Motor neuron (in vitro differentiated cells): Measurements from ENCODE around the gene GPRIN2. TPM values are rescaled to one million over a fixed set of nuclear protein-coding genes. Genes with fewer than 3 reads are reported as not detected.

Source experiments
- ATAC-seq, 8 experiments: fragments of 200-7000 bp; cut with Tn5 transposase; replicated peaks in 6 of 8; 2 replicates each; pipeline ENCODE4 v1.8.0; 2021; ENCODE audit warnings: mild to moderate bottlenecking in 8 of 8, moderate library complexity in 8 of 8
- H3K27ac ChIP-seq, 2 donors: fragments of 250-450 bp; sonication (Bioruptor Pico); 2 replicates each; pipeline ENCODE4 v1.9.0; 2021; ENCODE audit warnings: antibody characterized with exemption in 2 of 2, mild to moderate bottlenecking in 2 of 2, moderate library complexity in 1 of 2
- H3K4me1 ChIP-seq, 2 donors: fragments of 250-450 bp; sonication (Bioruptor Pico); replicated peaks in 1 of 2; 2 replicates each; pipeline ENCODE4 v1.6.1; 2021; ENCODE audit warnings: antibody characterized with exemption in 2 of 2, mild to moderate bottlenecking in 2 of 2, moderate library complexity in 1 of 2
- H3K4me3 ChIP-seq, 5 donors: fragments of 250-450 bp; sonication (Bioruptor Pico); 2 replicates each; pipeline ENCODE4 v1.9.0; 2021; ENCODE audit warnings: antibody characterized with exemption in 5 of 5, mild to moderate bottlenecking in 5 of 5, moderate library complexity in 4 of 5
- WGBS, 10 experiments: fragments of 450-650 bp; shearing (Covaris generic); methylation state at CpG; one replicate each; pipeline ENCODE4 v1.0.0; 2022; 5-methylcytosine and 5-hydroxymethylcytosine counted together
- in situ Hi-C, 9 experiments: fragments of 400-800 bp; cut with MboI; loops; one replicate each; pipeline ENCODE4 v1.15.0; 2021; ENCODE audit warnings: low sequenced_read_pairs in 9 of 9, low pct_unique_long_range_greater_than_20kb in 2 of 9; ENCODE audit not compliant: unreplicated experiment in 9 of 9
- total RNA-seq, 8 experiments: library from RNA; unstranded; fragments of 300-600 nt; gene quantifications; 2 replicates each; pipeline versions ENCODE4 v1.2.3 to v1.2.4, GENCODE V29; 2022

The GPRIN2 gene
- total RNA-seq, 8 experiments from 2014 or later, result 0.36 to 2.2 (median 1.2) TPM; not detected in 1

DNA sequence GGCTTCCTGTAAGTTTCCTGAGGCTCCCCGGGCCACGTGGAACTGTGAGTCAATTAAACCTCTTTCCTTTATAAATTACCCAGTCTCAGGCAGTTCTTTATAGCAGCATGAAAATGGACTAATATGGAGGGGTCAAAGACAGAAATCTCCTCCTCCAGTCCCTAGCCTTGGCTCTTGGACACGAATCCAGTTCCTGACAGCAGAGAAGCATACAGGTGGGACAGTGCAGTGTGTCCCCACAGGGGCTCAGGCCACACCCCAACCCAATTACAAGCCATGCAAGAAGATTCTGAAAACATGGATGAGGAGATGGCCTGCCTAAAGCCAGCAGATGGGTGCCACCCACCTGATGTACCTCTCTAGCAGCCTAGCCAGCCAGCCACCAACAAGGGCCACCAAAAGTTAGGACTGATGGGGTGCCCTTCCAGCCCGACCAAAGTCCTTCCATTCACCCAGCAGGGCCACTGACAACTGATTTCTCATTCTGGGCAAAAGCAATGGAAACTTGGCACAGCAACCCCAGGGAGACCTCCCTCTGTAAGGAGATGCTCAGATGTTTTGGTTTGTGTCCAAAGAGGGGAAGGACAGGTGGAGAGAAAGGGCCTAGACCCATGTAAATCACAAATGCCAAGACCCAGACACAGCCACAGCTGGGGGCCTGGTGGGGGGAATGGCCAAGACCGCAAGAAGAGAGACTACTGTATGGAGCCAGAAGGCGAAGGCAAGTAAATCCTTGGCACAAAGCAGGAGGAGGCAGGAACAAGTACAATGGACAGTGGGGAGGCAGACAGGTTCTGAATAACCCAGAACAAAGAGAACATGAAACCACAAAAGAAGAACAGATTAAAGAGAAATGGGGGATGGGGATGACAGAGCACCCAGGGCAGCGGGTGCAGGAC lies 13.6 kb downstream of the GPRIN2 start:
- in situ Hi-C loops, result no loop called here
- peak in 1 of 8 experiments; percentile 16 for ATAC-seq
- no peak overlapping the region for H3K4me3 ChIP-seq
- H3K27ac ChIP-seq, result no peak overlapping the region
- WGBS, 10 experiments, result 43 to 83% (median 72%) methylated on average over 3 to 7 of the region's 7 CpGs
- no peaks in the 10 kb centered on the region for H3K4me1 ChIP-seq

DNA sequence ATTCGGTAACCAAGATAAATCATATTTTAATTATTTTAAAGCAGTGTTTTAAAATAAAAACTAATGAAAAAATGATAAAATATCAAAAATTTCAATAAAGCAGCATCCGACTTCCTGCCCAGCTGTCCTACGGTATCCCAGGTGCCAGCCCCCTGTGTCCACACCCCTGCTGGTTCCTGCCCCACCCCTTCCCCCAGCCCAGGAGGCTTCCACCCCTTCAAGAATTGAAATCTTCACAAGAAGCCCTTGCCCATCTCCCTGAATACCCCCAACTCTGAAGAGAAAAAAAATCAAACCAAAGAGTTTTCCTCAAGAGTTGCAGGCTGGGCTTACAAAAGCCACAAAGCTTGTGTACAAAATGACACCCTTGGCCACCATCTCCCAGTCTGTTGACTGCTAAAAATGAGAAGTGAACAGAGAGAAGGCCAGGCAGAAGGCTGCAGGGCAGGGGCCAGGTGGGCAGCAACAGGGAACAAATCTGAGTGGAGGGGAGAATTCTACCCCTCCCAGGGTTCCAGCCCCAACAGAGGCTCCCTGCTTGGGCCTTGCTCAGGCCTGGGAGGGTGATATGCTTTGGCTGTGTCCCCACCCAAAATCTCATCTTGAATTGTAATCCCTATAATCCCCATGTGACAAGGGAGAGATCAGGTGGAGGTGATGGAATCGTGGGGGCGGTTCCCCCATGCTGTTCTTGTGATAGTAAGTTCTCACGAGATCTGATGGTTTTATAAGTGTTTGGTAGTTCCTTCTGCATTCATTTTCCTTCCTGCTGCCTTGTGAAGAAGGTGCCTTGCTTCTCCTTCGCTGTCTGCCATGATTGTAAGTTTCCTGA lies 14.5 kb downstream of the GPRIN2 start:
- Histone ChIP-seq H3K4me3 (no peak overlapping the region), H3K27ac (no peak overlapping the region), H3K4me1 (no peaks in the 10 kb centered on the region)
- no peak for ATAC-seq
- in situ Hi-C loops, result no loop called here
- 62 to 97% (median 77%) methylated on average over 4 to 7 of the region's 7 CpGs for WGBS, 10 experiments

DNA sequence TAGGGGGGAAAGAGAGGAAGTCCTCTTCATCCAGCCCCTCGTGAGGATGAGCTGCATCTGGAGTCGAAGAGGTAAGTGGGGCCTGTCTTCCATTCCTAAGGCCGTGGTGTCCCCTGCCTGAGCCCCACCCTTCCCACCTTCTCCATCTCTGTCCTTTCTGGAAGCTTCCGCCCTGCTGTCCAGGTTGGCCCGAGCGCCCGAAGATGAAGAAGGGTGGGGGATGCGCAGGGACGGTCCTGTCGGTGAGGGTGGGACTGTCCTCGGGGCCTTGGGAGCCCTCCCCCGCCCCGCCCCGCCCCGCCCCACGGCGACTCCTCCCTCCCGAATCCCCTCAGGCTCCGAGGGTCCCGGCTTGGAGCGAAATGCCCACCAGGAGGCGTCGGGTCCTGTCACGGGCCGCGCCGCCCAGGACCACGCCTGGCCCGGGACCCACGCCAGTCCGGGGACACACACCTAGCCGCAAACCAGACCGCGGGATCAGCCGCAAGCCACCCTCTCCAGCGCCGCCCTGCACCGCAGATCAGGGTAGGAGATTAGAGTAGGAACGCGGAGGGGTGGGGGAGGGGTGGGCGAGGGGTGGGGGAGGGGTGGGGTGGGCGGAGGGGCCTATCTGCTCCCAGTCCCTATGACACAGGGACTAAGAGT lies 15.3 kb downstream of the GPRIN2 start:
- Histone ChIP-seq H3K4me3 (peak overlapping the region in 4 of 5 donors; percentile 13 to 22 (median 19)), H3K27ac (no peak overlapping the region), H3K4me1 (no peaks in the 10 kb centered on the region)
- in situ Hi-C loops, result no loop called here
- ATAC-seq, result peak in 5 of 8 experiments; percentile 69 to 78 (median 75)
- 0 to 84% (median 32%) methylated on average over 1 to 5 of the region's 42 CpGs; no CpG with 5 or more reads in 2 of the 10 experiments for WGBS, 10 experiments

DNA sequence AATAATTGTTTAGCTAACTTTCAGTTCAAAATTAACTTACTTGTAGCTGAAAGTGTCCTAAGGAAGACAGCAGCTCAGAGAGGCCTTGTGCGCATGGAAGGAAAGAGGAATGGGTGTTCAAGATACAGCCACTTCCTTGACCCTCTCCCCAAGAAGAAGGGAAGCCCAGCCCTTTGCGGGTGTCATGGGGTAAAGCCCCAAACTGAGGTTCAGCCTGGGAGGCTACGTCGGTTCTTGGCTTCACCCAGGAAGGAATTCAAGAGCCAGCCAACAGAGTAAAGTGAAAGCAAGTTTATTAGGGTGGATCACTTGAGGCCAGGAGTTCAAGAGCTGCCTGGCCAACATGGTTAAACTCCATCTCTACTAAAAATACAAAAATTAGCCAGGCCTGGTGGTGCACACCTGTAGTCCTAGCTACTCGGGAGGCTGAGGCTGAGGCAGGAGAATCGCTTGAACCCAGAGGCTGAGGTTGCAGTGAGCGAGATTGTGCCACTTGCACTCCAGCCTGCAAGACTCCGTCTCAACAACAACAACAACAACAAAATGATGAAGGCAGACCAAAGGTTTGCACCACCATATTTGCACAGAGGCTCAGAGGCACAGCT lies 15.9 kb downstream of the GPRIN2 start:
- in situ Hi-C loops, result no loop called here
- WGBS, 10 experiments, result 58 to 99% (median 94%) methylated on average over 4 to 8 of the region's 8 CpGs; no CpG with 5 or more reads in 1 of the 10 experiments
- peak in 1 of 8 experiments; percentile 2 for ATAC-seq
- Histone ChIP-seq H3K4me1 (no peaks in the 10 kb centered on the region), H3K27ac (no peak overlapping the region), H3K4me3 (no peak overlapping the region)

DNA sequence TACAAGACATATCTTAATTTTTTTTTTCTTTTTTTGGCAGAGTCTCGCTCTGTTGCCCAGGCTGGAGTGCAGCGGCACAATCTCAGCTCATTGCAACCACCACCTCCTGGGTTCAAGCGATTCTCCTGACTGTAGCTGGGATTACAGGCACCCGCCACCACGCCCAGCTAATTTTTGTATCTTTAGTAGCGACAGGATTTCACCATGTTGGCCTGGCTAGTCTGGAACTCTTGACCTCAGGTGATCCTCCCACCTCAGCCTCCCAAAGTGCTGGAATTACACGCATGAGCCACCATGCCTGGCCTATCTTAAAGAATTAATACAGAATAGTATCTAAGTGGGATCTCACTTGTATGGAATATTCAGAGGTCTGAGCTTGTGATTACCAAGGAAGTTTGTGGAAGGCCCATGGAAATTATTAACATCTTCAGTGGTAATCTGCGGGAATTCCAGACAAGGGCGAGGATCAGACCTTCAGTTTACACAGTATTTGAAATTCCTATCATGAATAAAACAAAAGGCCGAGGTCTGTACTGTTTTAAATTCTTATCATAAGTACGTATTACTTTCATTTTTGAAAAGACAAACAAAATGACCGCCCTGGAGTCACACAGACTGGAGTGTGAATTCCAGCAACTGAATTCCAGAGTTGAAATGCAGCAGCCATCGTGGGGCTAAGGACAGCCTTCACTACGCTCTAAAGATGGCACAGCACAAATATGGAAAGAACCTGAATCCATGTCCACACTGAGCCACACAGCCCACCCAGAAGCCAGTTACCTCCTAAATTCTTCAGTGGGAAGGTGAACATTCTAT lies 16.7 kb downstream of the GPRIN2 start:
- no peak overlapping the region for H3K4me3 ChIP-seq
- H3K27ac ChIP-seq, result no peak overlapping the region
- in situ Hi-C loops, result no loop called here
- H3K4me1 ChIP-seq, result no peaks in the 10 kb centered on the region
- peak in 3 of 8 experiments; percentile 58 to 83 (median 81) for ATAC-seq
- WGBS, 10 experiments, result 21 to 88% (median 82%) methylated on average over 9 to 14 of the region's 14 CpGs

DNA sequence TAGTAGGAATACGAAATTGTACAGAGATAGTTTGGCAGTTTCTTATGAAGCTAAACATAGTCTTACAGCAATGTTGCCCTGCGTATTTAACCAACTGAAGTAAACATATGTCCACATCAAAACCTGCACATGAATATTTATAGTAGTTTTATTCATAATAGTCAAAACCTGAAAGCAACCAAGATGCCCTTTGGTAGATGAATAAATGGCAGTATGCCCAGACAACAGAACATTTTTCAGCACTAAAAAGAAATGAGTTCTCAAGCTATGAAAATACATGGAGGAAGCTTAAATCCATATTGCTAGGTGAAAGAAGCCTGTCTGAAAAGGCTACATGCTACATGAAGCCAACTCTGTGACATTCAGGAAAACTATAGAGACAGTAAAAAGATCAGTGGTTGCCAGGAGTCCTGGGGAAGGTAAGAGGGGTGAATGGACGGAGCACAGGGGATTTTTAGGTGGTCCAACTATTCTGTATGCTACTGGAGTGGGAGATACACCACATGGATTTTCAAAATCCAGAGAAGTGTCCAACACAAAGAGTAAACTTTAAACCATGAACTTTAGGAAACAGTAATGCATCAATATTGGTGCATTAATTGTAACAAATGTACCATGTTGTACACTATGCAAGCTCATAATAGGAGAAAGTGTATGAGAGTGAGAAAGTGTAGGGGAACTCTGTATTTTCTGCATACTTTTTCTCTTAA lies 17.6 kb downstream of the GPRIN2 start:
- Histone ChIP-seq H3K4me3 (no peak overlapping the region), H3K27ac (no peak overlapping the region), H3K4me1 (no peaks in the 10 kb centered on the region)
- peak in 3 of 8 experiments; percentile 6 to 67 (median 64) for ATAC-seq
- WGBS, 10 experiments, result 18 to 84% (median 73%) methylated on average over 3 of the region's 3 CpGs
- in situ Hi-C loops, result no loop called here

DNA sequence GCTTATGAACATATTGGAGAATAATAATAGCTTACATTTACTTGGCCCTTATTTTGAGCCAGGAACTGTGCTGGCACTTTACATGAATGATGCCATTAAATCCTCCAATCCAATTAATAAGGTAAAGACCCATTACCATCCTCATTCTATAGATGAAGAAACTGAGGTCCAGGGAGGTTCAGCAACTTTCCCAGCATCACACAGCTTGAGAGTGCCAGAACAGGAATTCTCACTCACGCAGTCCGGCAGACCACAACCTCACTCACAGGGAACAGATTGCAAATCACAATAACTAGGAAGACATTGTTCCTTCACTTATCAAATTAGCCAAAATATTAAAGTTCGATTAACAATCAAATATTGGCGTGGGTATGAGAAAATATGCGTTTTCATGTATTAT lies 18.3 kb downstream of the GPRIN2 start:
- no peak for ATAC-seq
- no peak overlapping the region for H3K27ac ChIP-seq
- 65 to 98% (median 83%) methylated on average over 3 to 5 of the region's 5 CpGs for WGBS, 10 experiments
- no peaks in the 10 kb centered on the region for H3K4me1 ChIP-seq
- in situ Hi-C loops, result no loop called here
- H3K4me3 ChIP-seq, result no peak overlapping the region

DNA sequence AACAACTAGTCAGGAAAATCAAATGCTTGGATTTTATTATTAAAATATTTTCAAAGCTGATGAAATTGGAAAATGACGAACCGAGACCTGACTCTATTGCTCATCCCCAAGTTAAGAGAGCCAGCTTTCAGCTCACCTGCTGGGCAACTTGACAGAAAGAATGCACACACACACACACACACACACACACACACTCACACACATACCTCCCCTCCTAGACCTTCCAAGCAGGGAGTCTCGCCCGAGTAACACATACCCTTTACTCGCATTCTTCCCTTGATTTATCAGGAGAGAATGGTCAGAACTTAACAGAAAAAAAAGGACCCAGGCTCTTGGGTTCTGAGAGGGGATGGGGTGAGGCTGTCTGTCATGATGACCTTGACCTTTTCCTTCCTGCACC lies 19.1 kb downstream of the GPRIN2 start:
- no peak for ATAC-seq
- in situ Hi-C loops, result no loop called here
- H3K4me1 ChIP-seq, result no peaks in the 10 kb centered on the region
- no peak overlapping the region for H3K27ac ChIP-seq
- H3K4me3 ChIP-seq, result no peak overlapping the region
- WGBS, 10 experiments, result 21 to 90% (median 59%) methylated on average over 3 to 5 of the region's 5 CpGs

DNA sequence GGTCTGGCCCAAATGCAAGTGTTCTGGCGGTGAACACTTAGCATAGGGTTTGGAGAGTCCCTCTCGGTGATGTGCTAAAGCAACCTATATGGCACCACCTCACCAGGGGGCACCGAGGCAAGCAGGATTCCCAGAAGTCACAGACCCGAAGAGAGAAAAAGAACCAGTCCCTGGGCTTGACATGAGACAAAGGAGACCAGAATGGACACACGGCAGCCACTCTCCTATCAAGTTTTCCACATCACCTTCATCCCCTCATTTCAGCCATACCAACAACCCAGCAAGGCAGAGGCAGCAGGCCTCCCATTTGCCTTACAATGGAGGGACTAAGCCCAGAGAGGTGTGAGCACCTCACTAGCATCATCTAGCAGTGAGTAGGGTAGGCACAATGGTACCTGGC lies 19.7 kb downstream of the GPRIN2 start:
- Histone ChIP-seq H3K4me1 (no peaks in the 10 kb centered on the region), H3K4me3 (no peak overlapping the region), H3K27ac (no peak overlapping the region)
- ATAC-seq, result no peak
- 50 to 100% (median 73%) methylated on average over 1 to 5 of the region's 5 CpGs; no CpG with 5 or more reads in 1 of the 10 experiments for WGBS, 10 experiments
- in situ Hi-C loops, result no loop called here

DNA sequence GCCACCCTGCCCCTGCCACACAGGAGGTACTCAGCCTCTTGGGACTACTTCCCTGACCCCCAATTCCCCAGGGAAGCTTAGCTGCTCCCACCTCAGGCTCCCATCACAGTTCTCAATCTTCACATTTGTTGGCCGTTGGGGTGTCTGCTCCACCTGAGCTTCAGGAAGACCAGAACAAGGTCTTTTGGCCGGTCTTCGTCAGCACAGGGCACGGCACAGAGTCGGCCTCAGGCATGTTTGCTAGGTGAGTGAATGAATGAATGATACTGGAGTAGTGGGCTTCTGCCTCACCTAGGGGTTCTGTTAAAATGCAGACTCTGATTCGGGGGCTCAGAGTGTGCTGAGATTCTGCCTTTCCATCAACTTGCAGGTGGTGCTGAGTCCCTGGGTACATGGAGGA lies 20.3 kb downstream of the GPRIN2 start:
- WGBS, 10 experiments, result 20 to 93% (median 64%) methylated on average over 1 to 6 of the region's 6 CpGs; no CpG with 5 or more reads in 2 of the 10 experiments
- Histone ChIP-seq H3K4me1 (no peaks in the 10 kb centered on the region), H3K4me3 (no peak overlapping the region), H3K27ac (no peak overlapping the region)
- no peak for ATAC-seq
- in situ Hi-C loops, result no loop called here

DNA sequence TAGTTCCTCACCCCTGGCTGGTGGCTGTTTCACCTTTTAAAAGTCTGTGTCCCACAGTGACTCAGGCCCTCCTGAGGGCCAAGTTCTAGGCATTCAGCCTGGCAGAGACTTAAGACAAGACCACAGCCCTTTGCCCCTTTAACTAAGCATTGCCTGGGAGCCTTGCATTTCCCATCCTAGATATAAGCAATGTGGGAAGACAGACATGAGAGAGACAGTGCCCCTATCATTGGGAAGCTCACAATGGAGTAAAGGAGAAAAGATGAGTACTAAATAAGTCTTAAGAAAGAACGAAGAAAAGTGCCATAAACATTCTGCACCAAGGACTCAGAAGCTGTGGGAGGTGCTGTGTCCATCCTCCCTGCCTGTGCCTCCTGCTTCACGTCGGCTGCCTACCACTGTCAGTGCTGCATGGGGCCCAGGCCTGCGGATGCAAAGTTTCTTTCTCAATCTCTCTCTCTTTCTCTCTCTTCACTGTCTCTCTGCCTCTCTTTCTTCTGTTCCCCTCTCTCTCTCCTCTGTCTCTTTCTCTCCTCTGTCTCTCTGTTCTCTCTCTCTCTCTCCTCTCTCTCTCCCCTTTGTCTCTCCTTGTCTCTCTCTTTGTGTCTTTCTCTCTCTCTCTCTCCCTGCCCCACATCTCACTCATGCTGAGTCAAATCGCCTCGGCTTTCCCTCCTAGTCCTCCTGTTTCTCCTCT lies 21.5 kb downstream of the GPRIN2 start:
- no peak for ATAC-seq
- WGBS, 10 experiments, result 17 to 70% (median 62%) methylated on average over 5 to 6 of the region's 6 CpGs
- no peaks in the 10 kb centered on the region for H3K4me1 ChIP-seq
- H3K4me3 ChIP-seq, result no peak overlapping the region
- in situ Hi-C loops, result no loop called here
- no peak overlapping the region for H3K27ac ChIP-seq
